Panc1 (cell line): ENCODE data around the gene TSHZ1.

Source experiments
- CTCF ChIP-seq: fragments of 450-650 bp; IDR thresholded peaks from 2 replicates; pipeline ENCODE4 v1.5.1; 2017; ENCODE audit warnings: mild to moderate bottlenecking
- SIN3A ChIP-seq: IDR thresholded peaks from 2 replicates; pipeline ENCODE4 v1.6.1; 2012; ENCODE audit warnings: low read depth, mild to moderate bottlenecking, low read length, moderate library complexity, borderline replicate concordance; ENCODE audit not compliant: insufficient read depth

- TF ChIP-seq CTCF (no peak), SIN3A (no peak)
Observed at GRCh38 chr18:75289761-75290160, 79.2 kb downstream of the TSHZ1 start.
